NCI-H187 treated with DMSO at 0.1 percent for 48 hours (cell line): ENCODE measurements around the gene RBMS1.

ENCODE experiments used
- DNase-seq: peaks from one replicate; lab custom pipeline; 2025; lab: John Stamatoyannopoulos, UW

Gene RBMS1

GRCh38 chr2:160360089-160360757 is 133.4 kb downstream of the RBMS1 start:
- no peak for DNase-seq

DNA sequence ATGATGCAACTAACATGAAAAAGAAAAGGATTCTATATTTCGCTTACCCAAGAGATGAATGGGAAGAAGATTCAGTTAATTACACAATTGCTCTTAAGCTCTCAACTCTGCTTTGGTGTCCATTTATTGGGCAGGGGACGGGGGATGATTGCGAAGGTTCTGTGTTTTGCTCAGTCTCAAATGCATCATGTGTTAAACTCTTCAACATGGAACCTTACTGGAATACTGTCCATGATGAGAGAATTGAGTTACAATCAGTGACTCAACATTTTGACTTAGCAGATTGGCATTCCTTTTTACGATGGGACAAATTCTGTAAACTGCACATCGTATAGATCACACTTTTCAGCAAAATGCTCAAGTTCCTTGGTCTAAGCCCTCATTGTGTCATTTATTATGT is 135.6 kb downstream of the RBMS1 start:
- DNase-seq, result no peak

GRCh38 chr2:160356485-160356884 is 137.1 kb downstream of the RBMS1 start:
- no peak for DNase-seq

- DNase-seq, result no peak
Measured at GRCh38 chr2:160355080-160355479, 138.5 kb downstream of the RBMS1 start.

DNA sequence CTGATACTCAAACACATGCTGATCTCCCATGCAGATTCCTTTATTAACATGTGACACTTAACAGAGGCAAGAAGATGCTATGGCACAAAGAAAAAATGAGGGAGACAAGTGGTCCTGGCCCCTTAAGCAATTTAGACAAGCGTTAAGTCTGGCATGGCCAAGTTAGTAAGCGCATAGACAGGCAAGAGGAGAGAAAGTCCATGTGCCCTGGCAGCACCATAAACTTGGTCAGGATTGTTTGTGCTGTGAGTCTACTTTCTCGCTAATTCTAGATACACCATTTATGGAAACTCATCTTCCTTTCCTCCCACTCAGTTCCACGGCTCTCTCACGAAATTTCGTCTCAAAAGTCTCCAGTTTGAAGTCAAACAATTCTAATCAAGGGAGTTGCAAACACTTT is 138.9 kb downstream of the RBMS1 start:
- DNase-seq, result no peak

- DNase-seq, result no peak
Measured at GRCh38 chr2:160353813-160354212, 139.8 kb downstream of the RBMS1 start.

- DNase-seq, result no peak
Measured at GRCh38 chr2:160353166-160353565, 140.4 kb downstream of the RBMS1 start.

DNA sequence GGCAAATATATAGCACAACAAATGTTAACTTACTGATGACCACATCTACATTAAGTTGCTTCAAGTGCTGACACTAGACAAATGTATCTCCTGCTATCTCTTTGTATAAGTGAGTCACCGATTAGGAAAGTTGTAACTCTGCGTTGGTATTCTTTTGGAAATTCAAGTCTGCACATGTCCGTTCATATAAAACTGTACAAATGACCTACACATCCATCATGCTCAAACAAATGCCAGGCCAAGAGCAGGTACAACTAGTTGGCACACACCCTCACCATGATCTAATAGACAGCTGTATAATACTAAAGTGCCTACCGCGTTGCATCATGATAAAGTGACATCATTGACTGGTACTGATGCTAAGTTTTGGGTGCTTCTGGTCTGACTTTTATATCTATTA is 141.1 kb downstream of the RBMS1 start:
- no peak for DNase-seq

DNA sequence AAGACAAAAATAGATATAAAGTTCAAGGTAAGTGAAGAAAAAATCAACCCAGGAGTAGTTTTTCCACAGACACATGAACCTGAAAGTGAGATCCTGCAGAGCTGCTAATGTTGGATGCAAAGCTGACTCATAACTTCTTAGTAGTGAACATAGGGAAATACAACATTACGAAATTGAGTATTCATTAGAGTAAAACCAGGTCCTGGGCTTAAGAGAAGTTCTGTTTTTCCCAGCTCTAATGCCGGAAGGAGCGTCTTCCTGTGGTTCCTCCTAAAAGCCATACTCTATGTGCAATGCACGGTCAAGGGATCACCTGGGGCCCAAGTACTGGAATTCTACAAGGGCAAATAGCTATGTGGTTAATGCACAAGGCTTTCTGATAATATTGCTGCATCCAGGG is 141.7 kb downstream of the RBMS1 start:
- DNase-seq, result no peak

- DNase-seq, result no peak
Measured at GRCh38 chr2:160349306-160349705, 144.3 kb downstream of the RBMS1 start.

DNA sequence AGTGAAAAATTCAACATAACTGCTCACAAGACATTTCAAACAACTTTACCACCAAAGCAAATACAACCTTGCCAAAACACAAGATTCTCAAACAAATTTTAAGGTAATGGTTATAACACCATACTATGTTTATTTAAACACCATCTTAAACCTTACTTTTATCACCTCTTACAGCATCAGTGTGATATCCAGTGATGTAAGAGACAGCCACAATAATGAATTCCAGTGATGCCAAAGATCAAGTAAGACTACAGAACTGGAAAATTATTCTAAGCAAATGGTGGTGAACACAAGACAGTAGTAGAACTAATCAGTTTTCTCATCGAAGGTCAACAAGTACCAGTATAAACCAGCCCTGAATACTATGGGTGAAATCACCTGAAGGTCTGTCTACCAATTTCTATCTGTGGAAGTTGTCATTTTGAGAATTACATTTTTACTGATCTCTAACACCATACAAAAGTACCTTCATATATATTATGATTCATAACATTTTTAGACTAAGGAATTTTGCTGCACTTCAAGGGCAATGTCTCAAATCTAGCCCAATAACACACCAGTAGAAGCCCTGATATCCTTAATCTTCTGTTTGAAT is 146.2 kb downstream of the RBMS1 start:
- DNase-seq, result no peak

- DNase-seq, result no peak
Measured at GRCh38 chr2:160345071-160345764, 148.4 kb downstream of the RBMS1 start.

DNA sequence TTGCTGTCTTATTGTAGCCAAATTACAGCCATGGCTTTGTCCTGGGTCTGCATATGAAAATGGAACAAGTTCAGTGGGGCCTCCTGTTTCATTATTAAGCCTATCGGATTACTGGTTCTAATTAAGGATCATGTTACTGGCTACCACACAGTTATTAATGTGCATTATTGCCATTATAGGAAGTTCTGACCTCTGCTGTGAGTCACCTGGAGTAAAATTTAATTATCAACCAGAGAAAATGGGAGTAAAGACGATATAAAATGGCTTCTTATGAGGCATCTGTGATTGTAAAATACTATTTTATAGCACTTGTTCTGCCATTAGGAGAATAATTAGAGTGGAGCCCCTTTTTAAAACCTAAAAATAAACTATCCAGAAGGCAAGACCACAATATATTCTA is 150.2 kb downstream of the RBMS1 start:
- no peak for DNase-seq

- no peak for DNase-seq
Measured at GRCh38 chr2:160339726-160340125, 153.9 kb downstream of the RBMS1 start.

- DNase-seq, result no peak
Measured at GRCh38 chr2:160338901-160339685, 154.5 kb downstream of the RBMS1 start.

- DNase-seq, result no peak
Measured at GRCh38 chr2:160337728-160338127, 155.9 kb downstream of the RBMS1 start.

DNA sequence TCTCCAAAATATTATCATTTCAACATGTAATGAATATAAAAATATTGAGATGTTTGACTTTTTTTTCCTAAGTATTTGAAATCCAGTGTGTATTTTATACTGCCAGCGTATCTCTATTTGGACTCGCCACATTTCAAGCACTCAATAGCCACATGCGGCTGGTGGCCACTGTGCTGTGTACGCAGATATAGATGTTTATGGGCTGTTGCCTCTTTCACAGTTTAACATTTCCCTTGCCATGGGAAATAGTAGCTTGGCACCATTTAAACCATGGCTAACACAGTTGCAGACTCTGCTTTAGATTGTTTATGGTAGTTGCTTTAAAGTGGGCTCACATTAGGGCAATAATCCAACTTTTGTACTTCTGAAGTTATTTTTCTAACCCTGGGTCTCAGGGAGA is 157.0 kb downstream of the RBMS1 start:
- DNase-seq, result no peak

DNA sequence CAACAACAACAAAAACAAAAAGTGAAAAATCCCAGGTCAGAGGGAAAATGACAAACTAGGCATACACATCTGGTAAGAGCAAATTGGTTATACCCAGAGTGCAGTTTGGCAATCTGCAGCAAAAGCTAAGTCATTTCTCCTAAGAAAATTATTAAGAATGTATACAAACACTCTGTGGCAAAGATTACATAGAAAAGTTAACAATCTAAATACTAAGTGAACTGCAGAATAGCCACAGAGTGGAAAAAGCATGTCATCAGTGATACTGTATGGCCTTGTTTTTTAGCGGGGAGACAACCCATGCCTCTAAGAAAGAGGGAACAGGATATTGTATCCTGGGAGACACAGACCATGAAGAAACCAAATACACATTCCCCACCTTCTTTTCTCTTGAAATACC is 157.5 kb downstream of the RBMS1 start:
- DNase-seq, result no peak

- DNase-seq, result no peak
Measured at GRCh38 chr2:160335441-160335840, 158.2 kb downstream of the RBMS1 start.

- no peak for DNase-seq
Measured at GRCh38 chr2:160334028-160334741, 159.4 kb downstream of the RBMS1 start.

DNA sequence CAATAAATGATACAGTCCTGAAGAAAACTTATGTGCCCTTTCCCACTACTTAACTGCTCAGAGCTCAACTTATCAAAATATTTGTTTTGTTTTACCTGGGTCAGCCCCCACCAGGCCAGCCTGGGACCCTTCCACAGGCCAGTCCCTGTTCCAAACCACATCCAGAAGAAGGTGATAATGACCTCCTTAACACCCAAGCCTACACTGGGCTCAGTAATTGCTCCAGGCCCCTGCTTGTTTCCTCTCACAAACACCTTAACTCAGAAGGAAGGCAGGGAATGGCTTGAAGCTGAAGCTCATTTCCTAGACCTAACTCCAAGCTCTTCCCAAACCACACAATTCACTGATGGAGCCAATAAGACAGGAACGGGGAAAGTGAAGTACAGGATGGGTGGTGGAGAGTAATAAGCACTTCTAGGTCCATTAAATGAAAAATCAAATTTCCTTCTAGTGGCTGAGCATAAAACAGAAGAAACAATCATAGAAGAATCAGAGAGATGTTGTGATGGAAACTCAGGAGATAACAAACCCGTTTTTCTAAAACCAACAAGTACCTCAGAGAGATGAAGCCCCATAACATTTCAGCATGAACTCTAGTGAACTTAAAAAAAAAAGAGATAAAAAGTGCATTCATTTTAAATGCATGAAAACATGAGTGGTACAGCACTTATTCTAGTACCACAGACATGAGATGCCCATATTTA is 160.1 kb downstream of the RBMS1 start:
- no peak for DNase-seq
